T follicular helper cell (primary cell): Measurements from ENCODE around the gene SERINC2.
"Not testable (repeated sequence)": the region's sequence is repeated elsewhere in the genome, so short reads cannot be mapped to it uniquely, and the experiment has no call there.

Source experiments
- DNase-seq: peaks from one replicate; pipeline ENCODE4 v3.0.0-alpha.2; 2020; ENCODE audit warnings: low read depth

The SERINC2 gene

DNA sequence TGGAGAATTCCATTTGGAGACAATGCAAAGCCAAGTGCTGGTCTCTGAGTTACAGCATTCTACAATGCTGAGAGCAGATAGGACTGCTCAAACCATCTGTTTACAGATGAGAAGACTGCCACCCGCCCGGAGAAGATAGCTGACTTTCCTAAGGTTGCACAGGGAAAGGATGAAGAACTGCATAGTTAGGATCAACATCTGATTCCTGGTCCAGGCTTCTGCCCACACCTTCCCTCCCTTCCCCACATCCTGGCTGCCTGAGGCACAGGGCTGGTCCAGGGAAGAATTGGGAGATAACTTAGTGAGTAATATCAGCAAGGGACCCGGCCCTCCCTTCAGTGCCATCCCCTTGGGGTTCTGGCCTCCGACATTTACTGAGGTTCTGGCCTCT is 2.0 kb downstream of the SERINC2 start:
- DNase-seq = no peak

DNA sequence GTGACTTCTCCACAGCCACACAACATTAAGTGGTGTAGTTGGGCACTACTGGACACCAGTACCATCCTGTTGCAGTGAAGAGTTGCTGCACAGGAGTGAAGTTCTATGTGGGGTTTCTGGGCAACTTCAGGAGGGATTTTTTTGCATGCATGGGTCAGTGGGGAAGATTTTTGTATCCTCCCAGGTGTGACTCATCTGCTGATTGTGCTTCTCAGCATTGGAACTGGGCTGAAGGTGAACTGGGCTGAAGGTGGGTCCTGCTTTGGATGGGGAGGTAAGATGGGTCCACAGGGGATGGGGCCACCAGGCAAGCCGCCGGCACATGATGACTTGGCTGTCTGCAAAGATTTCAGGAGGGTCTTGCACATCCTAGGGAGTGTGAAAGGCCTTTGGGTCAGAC is 2.6 kb downstream of the SERINC2 start:
- DNase-seq = no peak

DNA sequence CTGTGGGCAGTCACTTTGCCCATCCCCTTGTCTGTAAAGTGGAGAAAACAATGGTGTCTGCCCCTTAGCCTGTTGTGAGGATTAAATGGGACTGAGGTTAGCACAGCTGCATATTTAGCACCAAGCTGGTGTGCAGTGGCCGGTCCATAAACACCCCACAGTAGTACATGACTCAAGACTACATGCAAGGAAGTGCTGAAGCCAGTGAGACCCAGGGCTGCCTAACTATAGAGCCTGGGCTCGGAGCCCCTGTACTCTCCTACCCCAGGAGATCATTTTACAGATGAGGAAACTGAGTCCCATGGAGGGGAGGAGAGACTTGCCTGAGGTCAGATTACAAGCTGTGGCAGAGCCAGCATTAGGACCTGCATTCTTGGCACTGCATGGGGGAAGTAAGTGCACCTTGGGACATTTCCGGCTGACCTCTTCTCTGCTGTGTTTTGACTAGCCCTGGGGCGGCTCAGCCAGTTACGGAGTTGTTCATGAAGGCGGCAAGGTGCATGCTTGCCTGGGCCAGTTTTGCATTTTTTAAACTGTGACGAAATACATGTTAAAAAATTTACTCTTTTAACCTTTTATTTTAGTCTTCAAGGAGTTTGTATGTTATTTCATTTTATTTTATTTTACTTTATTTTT is 3.2 kb downstream of the SERINC2 start:
- DNase-seq = no peak

DNA sequence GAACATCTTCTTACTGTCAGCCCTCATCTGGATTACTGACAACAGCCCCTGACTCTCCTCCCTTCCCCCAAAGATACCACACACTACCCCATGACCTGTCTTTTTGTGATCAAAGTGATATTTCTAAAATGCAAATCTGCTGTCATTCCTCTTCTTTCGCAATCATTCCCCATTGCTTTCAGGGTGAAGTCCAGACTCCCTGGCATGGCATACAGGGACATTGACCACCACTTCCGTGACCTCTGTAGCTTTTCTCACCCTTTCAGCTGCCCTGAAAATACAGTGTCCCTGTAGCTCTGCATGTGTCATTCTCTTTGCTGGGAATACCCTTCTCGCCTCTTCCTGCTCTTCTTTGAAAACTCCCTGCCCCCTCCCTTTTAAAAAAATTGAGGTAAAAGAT is 4.1 kb downstream of the SERINC2 start:
- DNase-seq = no peak

DNA sequence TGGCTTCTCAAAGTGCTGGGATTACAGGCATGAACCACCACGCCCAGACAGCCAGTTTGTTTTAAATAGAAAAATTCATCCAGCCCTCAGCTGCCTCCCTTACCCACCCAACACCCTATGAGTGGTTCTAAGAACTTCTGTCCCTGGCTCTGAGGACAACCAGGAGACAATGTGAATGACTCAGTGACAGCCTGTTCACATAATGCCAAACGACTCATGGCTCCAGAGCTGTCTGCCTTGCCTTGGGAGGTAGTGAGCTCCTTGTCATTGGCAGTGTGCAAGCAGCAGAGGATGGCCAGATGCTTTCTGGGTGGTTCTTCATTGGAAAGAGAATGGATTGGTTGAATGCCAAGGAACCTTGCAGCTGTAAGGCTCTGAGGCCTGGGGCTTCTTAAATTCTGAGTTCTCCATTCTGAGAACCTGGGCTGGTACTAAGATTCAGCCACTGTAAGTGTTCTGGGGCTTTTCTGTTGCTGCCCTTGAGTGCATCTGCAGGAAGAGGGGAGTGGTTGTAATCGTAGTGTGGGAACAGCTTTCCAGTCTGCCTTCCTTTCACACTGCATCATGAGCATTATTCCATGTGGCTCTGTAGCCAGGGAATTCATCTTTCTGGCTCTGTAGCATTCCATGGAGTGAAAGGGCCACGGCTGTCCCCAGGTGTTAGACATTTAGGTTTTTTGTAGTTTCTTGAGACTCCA is 5.8 kb downstream of the SERINC2 start:
- DNase-seq = no peak

DNA sequence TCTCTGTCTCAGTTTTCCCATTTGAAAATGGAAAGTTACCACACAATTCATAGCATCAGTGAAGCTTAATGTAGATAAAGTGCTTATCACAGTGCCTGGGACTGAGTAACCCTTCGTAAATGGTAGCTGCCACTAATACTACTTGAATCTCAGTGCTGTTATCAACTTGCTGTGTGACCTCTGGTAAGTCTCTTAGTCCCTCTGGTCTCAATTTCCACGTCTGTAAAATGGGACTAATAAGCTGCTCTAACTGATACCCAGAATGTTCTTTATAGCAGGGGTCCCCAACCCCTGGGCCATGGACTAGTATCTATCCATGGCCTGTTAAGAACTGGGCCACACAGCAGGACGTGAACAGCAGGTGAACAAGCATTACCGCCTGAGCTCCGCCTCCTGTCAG is 7.7 kb downstream of the SERINC2 start:
- no peak for DNase-seq

DNA sequence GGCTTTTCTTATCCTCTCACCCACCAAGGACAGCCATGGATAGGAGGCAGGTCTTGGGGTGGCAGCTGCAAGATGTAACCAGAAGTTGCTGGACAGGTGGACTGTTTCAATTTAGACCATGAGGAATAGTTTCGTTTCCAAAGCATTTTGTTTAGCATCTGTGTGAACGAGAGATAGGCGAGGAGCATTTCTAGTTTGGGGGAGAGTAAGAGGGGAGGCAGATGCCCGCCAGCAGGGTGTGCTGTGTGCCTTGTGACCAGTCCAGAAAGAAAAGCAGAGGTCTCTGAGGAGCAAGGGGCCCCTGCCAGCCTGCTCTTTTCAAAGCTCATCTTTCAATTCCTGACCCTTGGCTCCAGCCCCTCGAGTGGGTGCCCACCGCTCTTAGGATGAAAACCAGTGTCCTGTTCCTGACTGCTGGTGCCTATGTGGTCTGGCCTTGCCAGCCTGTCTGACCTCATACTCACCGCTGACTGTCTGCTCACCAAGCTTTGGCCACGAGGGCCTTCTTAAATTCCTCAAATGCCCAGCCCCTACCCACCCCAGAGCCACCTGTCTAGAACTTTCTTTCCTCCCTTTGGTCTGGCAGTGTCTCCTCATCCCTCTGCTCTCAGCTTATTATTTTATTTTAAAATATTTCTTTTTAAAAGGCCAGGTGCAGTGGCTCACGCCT is 8.5 kb downstream of the SERINC2 start:
- no peak for DNase-seq

DNA sequence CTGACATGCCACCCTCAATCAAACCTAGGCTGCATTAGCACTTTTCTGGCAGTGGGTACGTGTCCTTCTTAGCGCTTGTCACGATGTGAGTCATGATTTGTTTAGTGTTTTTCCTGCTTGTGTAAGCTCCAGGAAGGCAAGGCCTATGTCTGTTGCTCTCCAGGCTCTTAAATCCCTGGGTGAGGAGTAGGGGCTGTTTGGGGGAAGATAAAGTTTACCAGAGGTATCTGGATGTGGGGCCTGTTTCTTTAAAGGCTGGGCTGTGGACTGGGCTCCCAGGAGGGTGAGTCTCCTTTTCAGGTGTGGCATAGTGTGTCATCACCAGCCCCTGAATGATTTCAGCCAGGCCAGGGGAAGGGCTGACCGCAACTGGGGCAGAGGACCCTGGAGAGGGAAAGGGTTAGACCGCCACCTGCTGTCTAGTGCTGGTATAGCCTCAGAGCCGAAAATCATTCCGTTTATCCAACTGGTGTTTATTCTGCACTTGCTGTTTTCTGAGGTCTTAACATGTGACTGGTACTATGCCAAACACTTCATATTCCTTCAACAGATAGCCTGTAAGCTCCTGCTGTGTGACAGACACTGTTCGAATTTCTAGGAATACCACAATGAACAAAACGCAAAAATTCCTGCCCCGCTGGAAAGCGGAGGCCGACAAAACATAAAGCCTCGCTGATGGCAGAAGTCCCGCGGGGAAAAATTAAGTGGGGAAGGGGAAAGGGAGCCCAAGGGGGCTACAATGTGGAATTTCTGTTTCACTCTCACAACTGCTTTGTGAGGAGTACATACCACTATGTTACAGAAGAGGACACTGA is 9.7 kb downstream of the SERINC2 start:
- DNase-seq = peak; percentile 28

DNA sequence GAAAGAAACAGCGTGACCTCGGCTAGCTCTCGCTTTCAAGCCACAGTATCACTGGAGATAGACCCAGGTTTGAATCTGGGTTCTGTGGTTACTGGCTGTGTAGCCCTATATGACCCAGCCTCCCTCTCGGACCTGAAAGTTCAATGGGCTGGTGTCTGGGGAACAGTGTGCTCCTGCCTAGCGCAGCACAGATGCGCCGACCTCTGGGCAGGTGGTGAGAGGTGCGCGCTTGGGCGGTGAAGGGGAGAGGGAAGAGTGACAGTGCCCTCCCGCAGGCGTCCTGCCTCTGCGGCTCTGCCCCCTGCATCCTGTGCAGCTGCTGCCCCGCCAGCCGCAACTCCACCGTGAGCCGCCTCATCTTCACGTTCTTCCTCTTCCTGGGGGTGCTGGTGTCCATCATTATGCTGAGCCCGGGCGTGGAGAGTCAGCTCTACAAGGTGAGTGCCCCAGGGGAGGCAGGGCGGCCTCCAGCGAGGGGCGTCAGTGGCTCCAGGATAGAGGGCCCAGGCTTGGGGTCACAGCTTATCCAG is 10.5 kb downstream of the SERINC2 start:
- no peak for DNase-seq

DNA sequence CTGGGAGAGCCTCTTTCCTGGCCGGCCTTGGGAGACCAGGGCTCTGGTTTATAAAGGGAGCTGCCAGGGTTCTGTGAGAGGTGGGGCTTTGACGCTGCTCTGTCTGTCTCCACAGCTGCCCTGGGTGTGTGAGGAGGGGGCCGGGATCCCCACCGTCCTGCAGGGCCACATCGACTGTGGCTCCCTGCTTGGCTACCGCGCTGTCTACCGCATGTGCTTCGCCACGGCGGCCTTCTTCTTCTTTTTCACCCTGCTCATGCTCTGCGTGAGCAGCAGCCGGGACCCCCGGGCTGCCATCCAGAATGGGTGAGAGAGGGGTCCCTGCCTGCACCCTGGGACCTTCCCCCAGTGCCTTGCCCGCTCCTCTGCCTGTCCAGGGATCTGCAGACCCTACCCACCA is 11.6 kb downstream of the SERINC2 start:
- DNase-seq = no peak

DNA sequence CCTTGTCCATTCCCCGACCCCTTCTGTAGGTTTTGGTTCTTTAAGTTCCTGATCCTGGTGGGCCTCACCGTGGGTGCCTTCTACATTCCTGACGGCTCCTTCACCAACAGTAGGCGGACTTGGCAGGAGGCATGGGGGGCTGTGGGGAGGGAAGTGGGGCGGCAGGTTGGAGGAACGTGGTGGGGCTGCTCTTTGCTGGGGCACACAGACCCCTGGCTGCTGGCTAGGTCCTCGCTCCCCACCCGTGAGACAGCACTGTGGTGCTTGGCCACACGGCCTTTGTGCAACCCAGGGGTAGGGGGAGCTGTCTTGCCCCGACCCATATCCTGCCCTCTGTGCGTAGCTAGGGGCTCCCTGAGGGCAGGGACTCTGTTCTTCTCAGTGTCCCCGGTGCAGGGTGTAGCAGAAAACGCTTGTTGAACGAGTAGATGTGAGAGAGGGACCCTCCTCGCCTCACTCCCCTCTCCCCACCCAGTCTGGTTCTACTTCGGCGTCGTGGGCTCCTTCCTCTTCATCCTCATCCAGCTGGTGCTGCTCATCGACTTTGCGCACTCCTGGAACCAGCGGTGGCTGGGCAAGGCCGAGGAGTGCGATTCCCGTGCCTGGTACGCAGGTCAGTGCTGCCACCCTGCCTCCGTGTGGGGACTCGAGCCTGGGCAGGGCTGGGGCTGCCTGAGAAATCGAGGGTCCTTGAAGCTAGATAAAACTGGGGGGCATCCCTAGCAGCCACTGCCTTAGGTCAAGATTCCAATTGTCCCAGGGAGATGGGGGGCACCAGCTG is 12.5 kb downstream of the SERINC2 start:
- DNase-seq = no peak

DNA sequence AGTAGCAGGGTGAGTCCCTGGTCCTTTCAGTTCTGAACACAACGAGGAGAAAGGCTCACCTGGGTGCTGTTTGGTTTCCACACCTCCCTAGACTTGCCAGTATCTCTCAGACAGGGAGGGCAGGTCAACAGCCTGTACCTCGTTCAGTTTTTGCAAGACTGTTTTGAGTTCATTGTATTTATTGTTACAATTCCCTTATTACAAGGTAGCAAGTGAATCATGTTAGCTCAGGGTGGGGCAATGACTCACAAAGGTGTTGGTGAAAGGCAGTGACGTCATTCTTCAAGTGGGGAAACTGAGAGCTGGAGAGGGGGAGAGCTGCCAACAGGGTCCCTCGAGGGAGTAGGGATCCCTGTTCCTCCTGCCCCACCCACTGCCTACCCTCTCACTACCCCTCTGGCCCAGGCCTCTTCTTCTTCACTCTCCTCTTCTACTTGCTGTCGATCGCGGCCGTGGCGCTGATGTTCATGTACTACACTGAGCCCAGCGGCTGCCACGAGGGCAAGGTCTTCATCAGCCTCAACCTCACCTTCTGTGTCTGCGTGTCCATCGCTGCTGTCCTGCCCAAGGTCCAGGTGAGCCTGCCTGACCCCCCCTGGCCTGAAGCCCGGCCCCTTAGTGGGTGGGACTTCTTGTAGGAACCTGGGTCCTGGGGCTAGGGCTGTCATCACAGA is 13.4 kb downstream of the SERINC2 start:
- no peak for DNase-seq

DNA sequence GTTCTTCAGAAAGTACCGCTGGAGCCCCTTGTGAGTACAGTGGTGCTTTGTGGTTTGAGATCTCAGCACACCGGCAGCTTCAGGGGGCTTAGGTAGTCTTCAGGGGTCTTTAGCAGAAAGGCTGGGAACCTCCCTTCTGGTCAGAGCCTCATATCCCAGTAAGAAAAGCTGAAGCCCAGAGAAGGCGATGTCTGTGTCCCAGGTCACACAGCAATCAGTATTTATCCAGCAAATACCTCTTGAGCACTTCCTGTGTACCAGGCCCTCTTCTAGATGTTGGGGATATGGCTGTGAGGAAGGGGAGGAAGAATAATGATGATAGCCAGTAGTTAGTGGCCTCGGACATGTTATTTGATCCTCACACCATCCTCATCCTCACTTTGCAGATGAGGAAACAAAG is 14.3 kb downstream of the SERINC2 start:
- no peak for DNase-seq

DNA sequence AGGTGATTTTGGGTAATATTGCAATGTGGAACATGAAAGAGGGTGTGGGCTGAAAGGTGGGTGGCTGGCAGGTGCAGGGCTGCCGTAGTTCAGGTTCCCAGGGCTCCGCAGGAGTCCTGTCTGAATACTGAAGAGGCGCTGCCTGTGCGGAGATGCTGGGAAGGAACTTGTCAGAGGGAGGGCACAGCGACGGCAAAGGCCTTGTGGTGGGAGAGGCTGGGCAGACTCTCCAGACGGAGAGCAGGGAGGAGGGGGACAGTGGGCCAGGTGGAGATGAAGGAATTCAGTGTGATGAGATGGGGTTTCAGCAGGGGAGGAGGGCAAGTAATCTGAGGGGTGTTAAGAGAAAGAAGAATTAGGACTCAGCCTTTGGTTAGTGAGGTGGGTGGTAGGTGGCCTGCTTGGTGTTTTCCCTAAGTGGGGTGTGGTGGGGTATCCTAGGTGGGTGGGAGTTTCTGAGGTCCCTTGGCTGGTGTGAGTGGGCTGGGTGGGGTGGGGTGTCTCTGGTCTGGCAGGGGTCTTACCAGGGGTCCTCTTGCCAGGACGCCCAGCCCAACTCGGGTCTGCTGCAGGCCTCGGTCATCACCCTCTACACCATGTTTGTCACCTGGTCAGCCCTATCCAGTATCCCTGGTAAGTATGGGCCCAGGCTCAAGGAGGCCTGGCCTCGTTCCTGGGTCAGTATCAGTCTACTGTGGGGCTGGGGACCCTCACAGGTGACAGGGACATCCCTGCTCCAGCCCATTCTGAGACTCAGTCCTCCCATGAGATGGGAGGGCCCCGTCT is 15.6 kb downstream of the SERINC2 start:
- DNase-seq = no peak

DNA sequence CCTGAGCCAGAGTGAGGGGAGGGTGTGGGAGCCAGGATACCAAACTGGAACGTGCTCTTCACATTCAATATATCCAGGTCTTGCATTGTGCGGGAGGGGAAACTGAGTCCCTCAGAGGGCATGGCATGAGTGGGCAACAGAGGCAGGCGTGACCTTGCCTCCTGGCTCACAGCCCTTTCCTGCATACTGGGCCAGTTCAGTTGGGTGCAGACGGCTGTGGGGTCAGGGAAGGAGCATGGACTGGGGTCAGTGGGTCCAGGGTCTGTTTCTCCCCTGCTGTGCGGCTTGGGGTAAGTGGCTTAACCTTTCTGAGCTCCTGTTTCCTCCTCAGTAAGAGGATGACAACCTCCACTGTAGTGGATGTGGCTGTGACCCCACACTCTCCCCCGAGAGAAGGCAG is 16.6 kb downstream of the SERINC2 start:
- no peak for DNase-seq

DNA sequence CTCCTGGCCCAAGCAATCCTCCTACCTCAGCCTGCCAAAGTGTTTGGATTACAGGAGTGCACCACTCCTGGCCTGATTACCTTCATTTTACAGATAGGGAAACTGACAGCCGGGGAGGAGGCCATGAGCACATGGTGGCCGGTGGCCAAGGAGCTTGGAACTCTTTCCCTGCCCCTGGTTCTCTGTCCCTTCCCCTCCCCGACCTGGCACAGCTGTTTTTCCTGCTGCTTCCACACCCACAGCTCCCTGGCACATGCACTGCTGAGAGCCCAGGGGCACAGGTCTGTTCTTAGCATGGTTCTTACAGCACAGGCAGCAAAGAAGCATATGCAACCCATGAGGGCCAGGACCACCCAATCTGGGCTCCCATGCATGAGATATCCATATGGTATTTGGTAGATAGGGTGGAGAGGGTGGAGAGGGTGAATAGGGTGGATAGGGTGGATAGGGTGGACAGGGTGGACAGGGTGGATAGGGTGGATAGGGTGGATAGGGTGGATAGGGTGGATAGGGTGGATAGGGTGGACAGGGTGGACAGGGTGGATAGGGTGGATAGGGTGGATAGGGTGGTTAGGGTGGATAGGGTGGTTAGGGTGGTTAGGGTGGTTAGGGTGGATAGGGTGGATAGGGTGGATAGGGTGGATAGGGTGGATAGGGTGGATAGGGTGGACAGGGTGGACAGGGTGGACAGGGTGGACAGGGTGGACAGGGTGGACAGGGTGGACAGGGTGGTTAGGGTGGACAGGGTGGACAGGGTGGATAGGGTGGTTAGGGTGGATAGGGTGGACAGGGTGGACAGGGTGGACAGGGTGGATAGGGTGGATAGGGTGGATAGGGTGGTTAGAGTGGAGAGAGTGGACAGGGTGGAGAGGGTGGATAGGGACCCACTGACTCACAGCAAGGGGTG is 18.6 kb downstream of the SERINC2 start:
- not testable (repeated sequence) for DNase-seq

DNA sequence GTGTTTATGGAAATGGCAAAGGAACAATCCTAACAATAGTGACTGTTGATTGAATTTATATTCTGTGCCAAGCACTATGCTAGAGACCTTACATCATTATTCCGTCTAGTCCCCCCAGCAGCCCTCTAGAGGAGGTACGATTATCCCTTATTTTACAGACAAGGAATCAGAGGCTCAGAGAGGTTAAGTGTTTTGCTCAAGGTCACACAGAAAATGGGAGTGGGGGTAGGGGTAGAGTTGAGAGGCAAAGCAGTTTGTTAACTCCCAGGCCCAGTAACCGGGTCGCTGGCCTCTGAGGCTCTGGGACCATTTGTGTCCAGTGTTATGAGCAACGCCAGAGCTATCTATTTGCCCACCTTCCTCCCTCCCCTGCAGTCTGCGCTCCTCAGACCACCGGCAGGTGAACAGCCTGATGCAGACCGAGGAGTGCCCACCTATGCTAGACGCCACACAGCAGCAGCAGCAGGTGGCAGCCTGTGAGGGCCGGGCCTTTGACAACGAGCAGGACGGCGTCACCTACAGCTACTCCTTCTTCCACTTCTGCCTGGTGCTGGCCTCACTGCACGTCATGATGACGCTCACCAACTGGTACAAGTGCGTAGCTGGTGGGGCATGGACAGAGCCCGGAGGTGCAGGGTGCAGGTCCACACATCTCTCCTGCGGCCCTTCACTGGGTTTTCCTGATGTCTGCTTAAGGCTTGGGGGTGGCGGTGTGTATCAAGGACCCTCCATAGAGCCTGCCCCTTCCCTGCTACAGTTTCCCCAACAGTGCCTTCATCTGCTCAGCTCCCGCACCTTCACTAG is 19.8 kb downstream of the SERINC2 start:
- no peak for DNase-seq

DNA sequence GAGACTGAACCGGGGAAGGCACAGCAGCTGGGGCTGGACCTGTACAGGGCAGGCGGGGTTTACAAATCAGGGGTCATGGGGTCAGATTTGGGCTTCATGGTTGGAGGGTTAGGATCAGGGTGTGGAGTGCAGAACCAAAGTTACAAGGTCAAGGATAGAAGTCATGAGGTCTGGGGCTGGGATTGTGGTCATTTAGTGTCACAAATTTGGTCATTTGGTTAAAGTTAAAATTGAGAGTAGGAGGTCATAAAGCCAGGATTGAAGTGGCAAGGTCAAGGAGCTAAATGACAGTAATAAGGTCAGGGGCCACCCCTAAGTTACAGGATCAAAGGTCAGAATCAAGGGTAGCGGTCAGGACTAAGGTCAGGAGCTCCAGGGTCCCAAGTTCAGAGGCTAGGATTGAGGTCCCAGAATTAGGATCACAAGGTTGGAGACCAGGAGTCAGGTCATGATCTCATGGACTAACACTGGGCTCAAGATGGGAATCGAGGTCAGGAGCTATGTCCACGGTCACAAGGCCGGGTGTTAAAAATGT is 20.4 kb downstream of the SERINC2 start:
- no peak for DNase-seq
